AG09319 (cell line): ENCODE results near the gene MSH5.

Experiments
- DNase-seq: peaks from one replicate; pipeline ENCODE4 v3.0.0-alpha.2; 2010; ENCODE audit warnings: low read depth; ENCODE audit errors: extremely low read depth
- TF ChIP-seq, protein P1 (sequence below): IDR thresholded peaks from 2 replicates; pipeline ENCODE4 v1.5.1; 2011; ENCODE audit warnings: low read depth, mild to moderate bottlenecking, inconsistent platforms, low read length, moderate library complexity

MSH5 gene

DNA sequence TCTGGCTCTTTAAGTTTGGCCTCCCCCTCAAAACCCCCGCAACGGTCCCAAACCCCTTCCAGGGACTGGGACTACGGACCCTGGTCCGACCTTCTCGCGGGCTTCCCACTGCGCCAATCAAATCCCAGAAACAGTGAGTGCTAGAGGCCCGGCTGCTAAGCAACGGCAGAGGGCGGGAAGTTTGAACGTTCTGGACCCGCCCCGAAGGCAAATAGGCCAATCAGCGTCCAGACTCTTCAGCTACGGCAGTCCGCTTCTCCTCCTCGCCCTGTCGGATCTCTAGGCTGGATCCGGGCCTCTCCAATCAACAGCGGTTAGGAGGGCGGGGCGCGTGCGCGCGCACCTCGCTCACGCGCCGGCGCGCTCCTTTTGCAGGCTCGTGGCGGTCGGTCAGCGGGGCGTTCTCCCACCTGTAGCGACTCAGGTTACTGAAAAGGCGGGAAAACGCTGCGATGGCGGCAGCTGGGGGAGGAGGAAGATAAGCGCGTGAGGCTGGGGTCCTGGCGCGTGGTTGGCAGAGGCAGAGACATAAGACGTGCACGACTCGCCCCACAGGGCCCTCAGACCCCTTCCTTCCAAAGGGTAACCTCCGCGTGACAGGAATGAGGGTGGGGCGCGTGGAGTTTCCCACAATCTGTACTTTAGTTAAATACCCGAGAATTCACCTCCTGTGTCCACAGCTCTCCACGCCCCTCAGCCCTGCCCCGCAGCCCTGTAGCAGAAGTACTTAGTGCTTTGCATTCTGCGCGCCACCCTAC lies at the start of gene MSH5:
Gene MSH5 (plus strand): TSS at position 367 of the 758 bp plus-strand sequence. CDS start 462 bp downstream, outside the sequence.
- peak; percentile 97 for DNase-seq
- TF ChIP-seq, protein P1, sequence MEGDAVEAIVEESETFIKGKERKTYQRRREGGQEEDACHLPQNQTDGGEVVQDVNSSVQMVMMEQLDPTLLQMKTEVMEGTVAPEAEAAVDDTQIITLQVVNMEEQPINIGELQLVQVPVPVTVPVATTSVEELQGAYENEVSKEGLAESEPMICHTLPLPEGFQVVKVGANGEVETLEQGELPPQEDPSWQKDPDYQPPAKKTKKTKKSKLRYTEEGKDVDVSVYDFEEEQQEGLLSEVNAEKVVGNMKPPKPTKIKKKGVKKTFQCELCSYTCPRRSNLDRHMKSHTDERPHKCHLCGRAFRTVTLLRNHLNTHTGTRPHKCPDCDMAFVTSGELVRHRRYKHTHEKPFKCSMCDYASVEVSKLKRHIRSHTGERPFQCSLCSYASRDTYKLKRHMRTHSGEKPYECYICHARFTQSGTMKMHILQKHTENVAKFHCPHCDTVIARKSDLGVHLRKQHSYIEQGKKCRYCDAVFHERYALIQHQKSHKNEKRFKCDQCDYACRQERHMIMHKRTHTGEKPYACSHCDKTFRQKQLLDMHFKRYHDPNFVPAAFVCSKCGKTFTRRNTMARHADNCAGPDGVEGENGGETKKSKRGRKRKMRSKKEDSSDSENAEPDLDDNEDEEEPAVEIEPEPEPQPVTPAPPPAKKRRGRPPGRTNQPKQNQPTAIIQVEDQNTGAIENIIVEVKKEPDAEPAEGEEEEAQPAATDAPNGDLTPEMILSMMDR, result no peak

DNA sequence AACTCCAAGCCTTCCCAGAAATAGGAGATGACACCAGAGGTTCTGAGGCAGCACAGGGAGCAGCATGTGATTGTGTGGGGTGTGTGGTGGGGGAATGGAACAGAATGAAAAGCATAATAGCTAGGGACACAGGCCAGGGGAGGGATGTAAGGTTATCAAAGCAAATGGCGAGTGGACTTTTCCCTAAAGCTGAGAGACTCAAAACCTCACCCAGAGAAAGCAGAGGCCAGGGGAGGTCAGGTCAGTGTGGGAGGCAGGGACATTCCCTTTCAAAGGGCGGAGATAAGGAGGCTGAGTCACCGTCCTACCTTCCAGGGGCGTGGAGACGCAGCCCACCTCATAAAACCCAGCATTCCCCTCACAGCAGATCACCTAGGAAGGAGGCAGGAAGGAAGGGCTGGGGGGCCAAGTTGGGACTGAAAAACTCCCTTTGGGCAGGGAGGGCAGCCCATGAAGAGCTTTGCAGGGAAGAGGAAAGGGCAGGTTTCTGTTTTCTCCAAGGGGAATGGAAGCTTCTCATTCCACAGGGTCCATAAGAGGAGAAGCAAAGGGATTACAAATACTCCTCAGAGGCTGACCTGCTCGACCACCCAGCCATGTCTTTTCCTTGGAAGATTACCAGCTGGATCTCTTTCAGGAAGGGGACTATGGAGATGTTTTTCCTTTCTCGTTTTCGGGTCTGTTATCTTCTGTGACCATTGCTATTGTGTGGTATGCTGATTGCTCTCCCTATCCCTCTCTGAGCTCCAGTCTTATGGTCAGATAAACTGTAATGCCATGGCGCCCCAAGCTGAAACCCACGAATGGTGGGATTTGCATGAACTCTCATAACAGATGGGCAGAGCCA lies 49.4 kb upstream of the MSH5 start:
- TF ChIP-seq, protein P1, result no peak
- no peak for DNase-seq

DNA sequence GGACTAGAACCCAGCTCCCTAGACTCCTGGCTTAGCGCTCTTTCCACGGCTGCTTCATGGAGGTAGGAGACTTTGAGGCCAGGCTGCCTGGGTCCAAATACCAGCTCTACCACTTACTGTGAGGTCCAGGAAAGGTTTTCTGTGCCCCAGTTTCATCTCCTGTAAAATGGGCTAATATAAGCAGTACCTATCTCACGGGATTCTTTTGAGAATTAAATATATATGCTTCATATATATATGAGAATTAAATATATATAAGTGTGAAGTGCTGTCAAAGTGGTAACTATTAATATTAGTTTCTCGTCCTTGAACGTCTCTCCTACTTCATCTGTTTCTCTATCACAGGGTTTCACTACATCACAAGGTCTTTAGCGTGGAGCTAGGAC lies 48.7 kb upstream of the MSH5 start:
- DNase-seq, result no peak
- TF ChIP-seq, protein P1, result no peak

DNA sequence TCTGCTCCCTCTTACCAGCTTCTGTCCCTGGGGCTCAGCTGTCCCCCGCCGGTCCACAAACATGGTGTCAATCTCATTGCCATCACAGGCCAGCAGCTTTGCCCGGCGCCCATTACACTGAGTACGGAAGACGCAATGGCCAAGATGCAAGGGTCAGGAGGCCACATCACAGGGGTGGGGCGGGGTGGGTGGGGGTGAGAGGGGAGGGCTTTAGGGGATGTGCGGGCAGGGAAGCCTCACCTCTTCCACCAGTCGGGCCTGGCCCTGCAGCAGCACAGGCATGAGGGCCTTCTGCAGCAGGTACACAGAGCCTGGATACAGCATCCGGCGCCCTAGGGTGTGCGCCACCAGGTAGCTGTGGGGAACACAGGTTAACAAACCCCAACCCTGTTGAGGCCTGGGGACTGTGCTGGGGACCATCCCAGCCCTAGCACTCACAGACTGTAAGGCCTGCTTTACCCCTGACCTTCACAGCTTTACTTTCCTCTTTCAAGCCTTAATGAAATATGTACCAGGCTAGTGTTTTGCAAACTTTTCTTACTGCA lies 48.2 kb upstream of the MSH5 start:
- DNase-seq, result no peak
- TF ChIP-seq, protein P1, result no peak

DNA sequence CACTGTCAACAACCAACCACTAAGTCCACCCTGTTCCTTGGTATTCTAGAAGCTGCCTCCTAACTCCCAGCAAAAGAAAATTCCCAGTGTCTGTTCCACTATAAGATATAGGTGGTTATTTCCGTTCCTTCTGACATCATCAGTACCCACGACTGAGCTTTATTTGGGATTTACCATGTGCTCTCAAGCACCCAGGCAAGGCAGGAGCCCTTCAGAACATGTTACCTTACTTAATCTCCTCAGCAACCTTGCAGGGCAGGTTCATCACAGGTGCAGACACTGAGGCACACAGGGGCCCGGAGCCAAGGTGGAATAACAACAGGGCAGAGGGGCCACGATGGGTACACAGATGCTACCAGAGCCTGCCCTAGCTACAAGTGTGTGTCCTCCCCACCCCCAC lies 47.5 kb upstream of the MSH5 start:
- no peak for DNase-seq
- TF ChIP-seq, protein P1, result no peak

DNA sequence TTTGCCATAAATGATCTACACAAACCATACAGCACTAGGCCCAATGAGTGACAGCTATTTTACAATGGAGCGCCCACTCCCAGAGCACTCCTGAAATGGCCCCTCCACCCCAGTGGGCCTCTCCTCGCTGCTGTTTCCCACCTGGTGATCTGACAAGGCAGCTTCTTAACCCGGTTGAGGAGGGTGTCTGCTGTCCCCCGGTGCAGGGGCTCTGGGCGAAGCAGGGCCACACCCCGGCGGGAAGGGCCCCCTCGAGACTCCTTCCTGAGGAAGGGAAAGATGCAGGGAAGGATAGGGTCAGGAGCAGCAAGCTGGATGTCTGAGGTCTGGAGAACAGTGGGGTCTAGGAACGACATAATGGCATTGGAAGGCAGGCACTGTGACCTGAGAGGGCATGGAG lies 46.9 kb upstream of the MSH5 start:
- DNase-seq, result no peak
- TF ChIP-seq, protein P1, result no peak

DNA sequence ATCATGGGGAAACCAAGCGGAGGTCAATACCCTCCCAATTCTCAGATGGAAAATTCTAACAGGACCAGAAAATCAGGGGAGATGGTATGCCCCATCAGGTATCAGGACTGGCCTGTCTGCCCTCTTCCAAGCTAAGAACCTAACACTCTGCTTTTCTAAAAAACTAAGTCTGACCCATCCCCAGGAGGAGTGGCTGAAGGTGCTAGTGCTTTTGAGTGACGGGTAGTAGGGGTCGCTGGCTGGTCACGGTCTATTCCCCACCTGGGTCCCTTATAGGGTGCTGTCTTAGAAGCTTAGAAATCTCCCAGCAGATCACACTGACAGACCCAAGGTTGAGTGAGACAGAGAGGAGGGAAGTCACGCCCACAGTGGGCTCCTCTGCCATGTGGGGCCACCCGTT lies 46.3 kb upstream of the MSH5 start:
- TF ChIP-seq, protein P1, result no peak

More for the DNA sequence above, 46.3 kb upstream of the MSH5 start:
- no peak for DNase-seq
